H1 (cell line): ENCODE measurements around the gene NXT2. TPM values are rescaled to one million over a fixed set of nuclear protein-coding genes. Genes with fewer than 3 reads are reported as not detected.

ENCODE experiments used
- CTCF ChIA-PET: fragments of 300-600 bp; sonication (Branson Sonifier 250); formaldehyde crosslinking; loops from one replicate; lab custom pipeline; 2021; ENCODE audit not compliant: partially characterized antibody; lab: Charles Lee
- POLR2A ChIA-PET: fragments of 300-600 bp; sonication (Branson Sonifier 250); formaldehyde crosslinking; loops from one replicate; lab custom pipeline; 2021; ENCODE audit warnings: inconsistent platforms; ENCODE audit not compliant: partially characterized antibody; lab: Charles Lee
- DNase-seq, 2 experiments: peaks; one replicate each; pipeline versions ENCODE4 v3.0.0 to v3.0.0-alpha.2; 2010 to 2022; ENCODE audit warnings: low spot score in 2 of 2, low read depth in 1 of 2, mixed read lengths in 1 of 2
- FAIRE-seq: peaks from 2 replicates; lab custom pipeline; 2011; peaks lifted over from hg19 to GRCh38; lab: Jason Lieb, UNC
- H2AFZ ChIP-seq: 2 replicates; pipeline ENCODE4 v1.8.1; 2012; ENCODE audit warnings: low read length, inconsistent platforms
- H2AK5ac ChIP-seq: 2 replicates; pipeline ENCODE4 v1.6.1; 2013; ENCODE audit warnings: low read depth, low read length
- H2BK120ac ChIP-seq: replicated peaks from 2 replicates; pipeline ENCODE3; 2013; ENCODE audit warnings: low read depth, low read length, inconsistent platforms
- H2BK12ac ChIP-seq: 2 replicates; pipeline ENCODE4 v1.6.1; 2013; ENCODE audit warnings: low read depth, low read length
- H2BK15ac ChIP-seq: 2 replicates; pipeline ENCODE4 v1.6.1; 2013; ENCODE audit warnings: low read length
- H2BK20ac ChIP-seq: 2 replicates; pipeline ENCODE4 v1.6.1; 2013; ENCODE audit warnings: low read length
- H2BK5ac ChIP-seq: 2 replicates; pipeline ENCODE4 v1.6.1; 2013; ENCODE audit warnings: low read depth, low read length
- H3K14ac ChIP-seq: 2 replicates; pipeline ENCODE4 v1.6.1; 2013; ENCODE audit warnings: inconsistent platforms; ENCODE audit not compliant: insufficient read length
- H3K18ac ChIP-seq: 2 replicates; pipeline ENCODE4 v1.6.1; 2013; ENCODE audit warnings: low read length; ENCODE audit errors: extremely low read depth
- H3K23ac ChIP-seq: 2 replicates; pipeline ENCODE4 v1.6.1; 2013; ENCODE audit warnings: inconsistent platforms; ENCODE audit not compliant: insufficient read length
- H3K23me2 ChIP-seq: 2 replicates; pipeline ENCODE4 v1.6.1; 2013; ENCODE audit warnings: low read depth, low read length
- H3K27ac ChIP-seq: 2 replicates; pipeline ENCODE4 v1.6.1; 2011; ENCODE audit warnings: low read depth, low read length, inconsistent platforms
- H3K27me3 ChIP-seq, 4 experiments: replicated peaks in 1 of 4; 1 replicate in 1 of 4; 2 replicates in 3 of 4; pipeline versions ENCODE4 v1.6.1 to v1.8.1; 2011 to 2013; ENCODE audit warnings: low read length in 3 of 4, mild to moderate bottlenecking in 3 of 4, inconsistent platforms in 2 of 4, mixed read lengths in 2 of 4, moderate library complexity in 1 of 4; ENCODE audit not compliant: control insufficient read depth in 3 of 4, insufficient read depth in 3 of 4; ENCODE audit errors: extremely low read depth in 1 of 4
- H3K36me3 ChIP-seq, 4 experiments: 2 replicates each; pipeline versions ENCODE4 v1.6.1 to v1.8.1; 2011 to 2013; ENCODE audit warnings: mild to moderate bottlenecking in 4 of 4, low read length in 3 of 4, moderate library complexity in 2 of 4, control low read depth in 1 of 4, inconsistent platforms in 1 of 4; ENCODE audit not compliant: insufficient read depth in 4 of 4, control insufficient read depth in 2 of 4
- H3K4ac ChIP-seq: replicated peaks from 2 replicates; pipeline ENCODE3; 2013; ENCODE audit warnings: low read length, low read depth, mixed read lengths, inconsistent platforms; ENCODE audit not compliant: insufficient read length
- H3K4me1 ChIP-seq, 4 experiments: replicated peaks in 1 of 4; 1 replicate in 1 of 4; 2 replicates in 3 of 4; pipeline versions ENCODE4 v1.6.1 to v1.8.1; 2011 to 2013; ENCODE audit warnings: low read length in 3 of 4, inconsistent platforms in 2 of 4, mixed read lengths in 1 of 4; ENCODE audit not compliant: insufficient read depth in 4 of 4, control insufficient read depth in 3 of 4
- H3K4me2 ChIP-seq, 2 experiments: 2 replicates each; pipeline versions ENCODE4 v1.6.1 to v1.8.1; 2011 to 2013; ENCODE audit warnings: low read depth in 2 of 2, low read length in 2 of 2, control low read depth in 1 of 2, inconsistent platforms in 1 of 2, mild to moderate bottlenecking in 1 of 2; ENCODE audit not compliant: insufficient read depth in 1 of 2
- H3K4me3 ChIP-seq, 4 experiments: fragments of 200-600, 300-600 bp in 1 of 4; sonication (generic), shearing (Covaris generic), sonication (Bioruptor Twin) in 1 of 4; 2 replicates each; pipeline versions ENCODE4 v1.5.1 to v1.8.1; 2011 to 2016; ENCODE audit warnings: low read length in 4 of 4, low read depth in 3 of 4, control low read depth in 2 of 4, inconsistent platforms in 2 of 4, mild to moderate bottlenecking in 2 of 4, mixed read lengths in 1 of 4, moderate library complexity in 1 of 4; ENCODE audit not compliant: insufficient read depth in 2 of 4; ENCODE audit errors: extremely low read depth in 1 of 4
- H3K56ac ChIP-seq: replicated peaks from 2 replicates; pipeline ENCODE3; 2013; ENCODE audit warnings: low read depth, mild to moderate bottlenecking, mixed read lengths, low read length, inconsistent platforms; ENCODE audit not compliant: insufficient read length
- H3K79me1 ChIP-seq: 2 replicates; pipeline ENCODE4 v1.6.1; 2013; ENCODE audit warnings: low read depth, low read length, control low read depth
- H3K79me2 ChIP-seq, 2 experiments: 2 replicates each; pipeline versions ENCODE4 v1.6.1 to v1.8.1; 2012 to 2013; ENCODE audit warnings: low read length in 2 of 2, mild to moderate bottlenecking in 2 of 2, inconsistent platforms in 1 of 2; ENCODE audit not compliant: insufficient read depth in 2 of 2, control insufficient read depth in 1 of 2
- H3K9ac ChIP-seq, 4 experiments: replicated peaks in 1 of 4; 1 replicate in 1 of 4; 2 replicates in 3 of 4; pipeline versions ENCODE4 v1.6.1 to v1.8.1; 2011 to 2013; ENCODE audit warnings: low read depth in 3 of 4, low read length in 3 of 4, control low read depth in 2 of 4, mild to moderate bottlenecking in 2 of 4, moderate library complexity in 2 of 4, inconsistent platforms in 1 of 4; ENCODE audit errors: extremely low read depth in 1 of 4
- H3K9me3 ChIP-seq, 2 experiments: 2 replicates each; pipeline versions ENCODE4 v1.6.1 to v1.8.1; 2012 to 2013; ENCODE audit warnings: mild to moderate bottlenecking in 2 of 2, moderate library complexity in 2 of 2, control low read depth in 1 of 2, inconsistent platforms in 1 of 2, low read depth in 1 of 2, low read length in 1 of 2, mixed read lengths in 1 of 2; ENCODE audit not compliant: insufficient read depth in 2 of 2
- H4K20me1 ChIP-seq, 2 experiments: replicated peaks in 1 of 2; 2 replicates each; pipeline versions ENCODE3 to v1.8.1; 2011 to 2013; ENCODE audit warnings: inconsistent platforms in 2 of 2, low read length in 2 of 2, mild to moderate bottlenecking in 1 of 2; ENCODE audit not compliant: insufficient read depth in 2 of 2, control insufficient read depth in 1 of 2
- H4K5ac ChIP-seq: 2 replicates; pipeline ENCODE4 v1.6.1; 2013; ENCODE audit warnings: low read length, low read depth, mixed read lengths, inconsistent platforms; ENCODE audit not compliant: insufficient read length
- H4K8ac ChIP-seq: 2 replicates; pipeline ENCODE4 v1.8.0; 2013; ENCODE audit warnings: mild to moderate bottlenecking, moderate library complexity, low read length, inconsistent platforms; ENCODE audit not compliant: insufficient read depth; ENCODE audit errors: extremely low read depth
- H4K91ac ChIP-seq: replicated peaks from 2 replicates; pipeline ENCODE3; 2013; ENCODE audit warnings: low read length, mixed read lengths, inconsistent platforms; ENCODE audit not compliant: insufficient read length
- WGBS, 2 experiments: shearing (Covaris generic) in 1 of 2; methylation state at CpG; one replicate each; pipeline versions ENCODE4 v1.1.6 to v1.1.7; 2013 to 2015; ENCODE audit warnings: low lambda C conversion rate in 2 of 2, mixed read lengths in 2 of 2, inconsistent platforms in 1 of 2, low coverage in 1 of 2, missing lambda C conversion rate in 1 of 2; ENCODE audit not compliant: insufficient replicate concordance in 2 of 2, insufficient coverage in 1 of 2, insufficient read length in 1 of 2; ENCODE audit errors: extremely low coverage in 1 of 2, missing lambda C conversion rate in 1 of 2; 5-methylcytosine and 5-hydroxymethylcytosine counted together
- polyA plus RNA-seq, 7 experiments: library from polyadenylated mRNA; depleted of rRNA in 3 of 7; stranded (reverse) in 5 of 7; unstranded in 2 of 7; fragments of >200 nt in 5 of 7; fragments of 200-250 nt in 2 of 7; gene quantifications; 1 replicate in 5 of 7; 2 replicates in 1 of 7; 4 replicates in 1 of 7; pipeline versions ENCODE4 v1.2.1 to v1.2.3, GENCODE V29; 2011 to 2013; ENCODE audit warnings: missing spikeins in 2 of 7, mixed read lengths in 2 of 7
- total RNA-seq: library from RNA; stranded (reverse); fragmentation: NEBNext Ultra II Directional; extraction: Animal tissue kit (Norgen Biotek cat#: 25700); gene quantifications from 2 replicates; pipeline ENCODE4 v1.2.1, GENCODE V29; 2021

Gene NXT2
- total and polyA plus RNA-seq, 2 of the 8 experiments (the other 6 are each of a cell fraction or from before 2014, with no cell fraction given), result 6.1 to 13.5 TPM

DNA sequence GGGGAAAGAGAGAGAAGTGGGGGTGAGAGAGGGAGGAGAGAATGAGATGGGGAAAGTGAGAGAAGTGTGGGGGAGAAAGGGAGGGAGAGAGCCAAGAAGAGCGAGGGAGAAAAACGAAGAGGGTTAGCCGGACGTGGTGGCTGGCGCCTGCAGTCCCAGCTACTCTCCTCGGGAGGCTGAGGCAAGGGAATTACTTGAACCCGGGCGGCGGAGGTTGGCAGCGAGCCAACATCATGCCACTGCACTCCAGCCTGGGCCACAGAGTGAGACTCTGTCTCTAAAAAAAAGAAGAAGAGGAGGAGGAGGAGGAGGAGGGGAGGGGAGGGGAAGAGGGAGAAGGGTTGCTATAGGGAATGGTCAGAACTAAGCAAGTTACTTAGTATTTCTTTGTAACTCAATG is 1.7 kb upstream of the NXT2 start:
- Histone ChIP-seq H2BK20ac (no peak overlapping the region), H2BK120ac (no peak overlapping the region), H3K56ac (no peak overlapping the region), H3K4me3 (no peak overlapping the region), H4K91ac (no peak overlapping the region), H2AFZ (no peak overlapping the region), H2BK5ac (no peak overlapping the region), H4K8ac (no peak overlapping the region), H3K27ac (no peak overlapping the region), H4K20me1 (no peaks in the 10 kb centered on the region), H3K4ac (no peak overlapping the region), H2BK12ac (no peak overlapping the region), H3K14ac (no peak overlapping the region), H2BK15ac (no peak overlapping the region), H3K79me1 (no peaks in the 10 kb centered on the region), H3K18ac (no peak overlapping the region), H3K4me1 (no peaks in the 10 kb centered on the region), H3K4me2 (no peak overlapping the region), H3K23me2 (peaks cover 2% of the 10 kb centered on the region; the same call in 1 of the 2 replicates), H3K36me3 (no peaks in the 10 kb centered on the region), H3K27me3 (no peaks in the 10 kb centered on the region; a peak in 1 of 7 replicates), H3K9me3 (no peaks in the 10 kb centered on the region), H3K79me2 (no peaks in the 10 kb centered on the region), H3K9ac (no peak overlapping the region), H4K5ac (no peak overlapping the region), H2AK5ac (no peak overlapping the region), H3K23ac (no peak overlapping the region)
- POLR2A ChIA-PET, result no interaction called here
- DNase-seq (no peak), FAIRE-seq (no peak)
- WGBS, 2 experiments, result 77% methylated on average over 10 of the region's 10 CpGs; no CpG with 5 or more reads in 1 of the 2 experiments
- CTCF ChIA-PET, result no interaction called here
